AG04449 (cell line): Measurements from ENCODE around the gene GUCY1A2.

Experiments used
- CTCF ChIA-PET: fragments of 350-600 bp; formaldehyde crosslinking; extraction: SDS; loops from one replicate; lab custom pipeline; 2021; ENCODE audit warnings: antibody characterized with exemption; lab: Yijun Ruan, JAX
- POLR2A ChIA-PET: fragments of 400-600, 350-600 bp; formaldehyde crosslinking; extraction: SDS; loops from one replicate; lab custom pipeline; 2020; ENCODE audit warnings: antibody characterized with exemption, inconsistent platforms; lab: Yijun Ruan, JAX
- DNase-seq: peaks from one replicate; pipeline ENCODE4 v3.0.0-alpha.2; 2010; ENCODE audit warnings: low read depth, low spot score
- H3K4me3 ChIP-seq: 2 replicates; pipeline ENCODE4 v1.5.1; 2011; ENCODE audit warnings: low read depth, mild to moderate bottlenecking, control low read depth, low read length
- TF ChIP-seq, protein P1 (sequence below): IDR thresholded peaks from one replicate; pipeline ENCODE4 v1.5.1; 2011; ENCODE audit warnings: mild to moderate bottlenecking, moderate library complexity, low read length, control low read depth, inconsistent platforms; ENCODE audit not compliant: insufficient read depth; ENCODE audit errors: missing control alignments

GUCY1A2 gene

DNA sequence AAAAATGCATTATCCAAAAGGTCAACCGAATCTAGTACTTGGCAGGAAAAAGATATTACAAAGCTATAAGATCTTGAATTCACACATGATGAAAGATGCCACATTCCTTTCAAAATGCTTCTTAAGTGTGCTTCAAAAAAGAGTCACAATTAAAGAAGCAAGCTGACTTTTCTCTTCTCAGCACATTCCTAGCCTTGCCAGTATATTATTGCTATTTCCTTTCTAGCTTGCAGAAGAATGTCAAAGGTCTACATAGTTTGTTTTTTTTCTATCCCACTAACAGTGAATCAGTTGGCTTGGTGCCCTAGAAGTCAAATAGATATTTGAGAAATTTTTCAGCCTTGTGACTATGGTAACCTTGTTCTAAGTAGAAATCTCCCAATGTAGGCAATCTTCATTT is 56.8 kb downstream of the GUCY1A2 start:
- H3K4me3 ChIP-seq = no peak overlapping the region
- ChIA-PET POLR2A (interaction anchor here (0.8 to 1.4 kb wide), 2 partner anchors 27 to 37 kb away, joined by 3 read pairs; no protein-coding TSS in a partner anchor), CTCF (no interaction called here)
- TF ChIP-seq, protein P1, sequence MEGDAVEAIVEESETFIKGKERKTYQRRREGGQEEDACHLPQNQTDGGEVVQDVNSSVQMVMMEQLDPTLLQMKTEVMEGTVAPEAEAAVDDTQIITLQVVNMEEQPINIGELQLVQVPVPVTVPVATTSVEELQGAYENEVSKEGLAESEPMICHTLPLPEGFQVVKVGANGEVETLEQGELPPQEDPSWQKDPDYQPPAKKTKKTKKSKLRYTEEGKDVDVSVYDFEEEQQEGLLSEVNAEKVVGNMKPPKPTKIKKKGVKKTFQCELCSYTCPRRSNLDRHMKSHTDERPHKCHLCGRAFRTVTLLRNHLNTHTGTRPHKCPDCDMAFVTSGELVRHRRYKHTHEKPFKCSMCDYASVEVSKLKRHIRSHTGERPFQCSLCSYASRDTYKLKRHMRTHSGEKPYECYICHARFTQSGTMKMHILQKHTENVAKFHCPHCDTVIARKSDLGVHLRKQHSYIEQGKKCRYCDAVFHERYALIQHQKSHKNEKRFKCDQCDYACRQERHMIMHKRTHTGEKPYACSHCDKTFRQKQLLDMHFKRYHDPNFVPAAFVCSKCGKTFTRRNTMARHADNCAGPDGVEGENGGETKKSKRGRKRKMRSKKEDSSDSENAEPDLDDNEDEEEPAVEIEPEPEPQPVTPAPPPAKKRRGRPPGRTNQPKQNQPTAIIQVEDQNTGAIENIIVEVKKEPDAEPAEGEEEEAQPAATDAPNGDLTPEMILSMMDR = no peak
- peak; percentile 96 for DNase-seq

DNA sequence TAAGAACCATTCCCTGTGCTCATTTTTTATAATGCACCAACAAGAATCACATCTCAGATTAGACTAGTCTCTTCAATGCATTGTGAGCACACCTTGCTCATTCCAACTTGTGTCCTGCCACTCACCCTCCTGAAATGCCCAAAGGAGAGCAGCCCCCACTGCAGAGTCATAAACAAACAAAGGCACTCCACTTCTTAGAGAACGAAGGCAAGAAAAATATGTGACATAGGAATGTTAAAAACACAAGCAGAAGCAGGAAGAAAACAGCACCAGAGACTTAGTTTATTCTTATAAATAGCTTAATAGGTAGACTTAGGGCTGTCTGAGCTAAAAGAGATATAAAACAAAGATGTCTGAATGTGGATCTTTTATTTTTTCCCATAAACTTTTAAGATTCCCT is 57.2 kb downstream of the GUCY1A2 start:
- DNase-seq = no peak
- POLR2A ChIA-PET = interaction anchor here (1.4 kb wide), 1 partner anchor 27 kb away, joined by 3 read pairs; no protein-coding TSS in a partner anchor
- TF ChIP-seq, protein P1 = no peak
- CTCF ChIA-PET = no interaction called here
- no peak overlapping the region for H3K4me3 ChIP-seq

DNA sequence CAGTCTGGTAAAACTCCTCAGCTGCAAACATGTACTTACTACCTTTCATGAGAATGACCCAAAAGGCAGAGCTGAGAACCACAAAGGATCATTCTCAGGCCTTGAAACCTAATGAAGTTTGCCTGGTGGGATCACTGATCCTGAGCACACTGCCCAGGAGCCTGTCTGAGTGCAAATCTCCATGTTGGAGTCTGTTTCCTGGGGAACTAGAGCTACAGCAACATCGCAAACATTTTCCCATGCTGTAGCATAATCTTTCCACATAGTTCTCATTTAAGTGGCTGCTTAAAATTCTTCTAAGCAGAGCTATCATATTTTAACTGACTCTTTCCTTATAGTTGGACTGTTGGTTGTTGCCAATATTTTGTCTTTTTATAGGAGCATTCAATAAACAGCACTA is 58.5 kb downstream of the GUCY1A2 start:
- ChIA-PET POLR2A (no interaction called here), CTCF (interaction anchor here (2.2 kb wide), 1 partner anchor 57 kb away, joined by 7 read pairs; no protein-coding TSS in a partner anchor)
- no peak overlapping the region for H3K4me3 ChIP-seq
- TF ChIP-seq, protein P1 = no peak
- DNase-seq = peak; percentile 64

DNA sequence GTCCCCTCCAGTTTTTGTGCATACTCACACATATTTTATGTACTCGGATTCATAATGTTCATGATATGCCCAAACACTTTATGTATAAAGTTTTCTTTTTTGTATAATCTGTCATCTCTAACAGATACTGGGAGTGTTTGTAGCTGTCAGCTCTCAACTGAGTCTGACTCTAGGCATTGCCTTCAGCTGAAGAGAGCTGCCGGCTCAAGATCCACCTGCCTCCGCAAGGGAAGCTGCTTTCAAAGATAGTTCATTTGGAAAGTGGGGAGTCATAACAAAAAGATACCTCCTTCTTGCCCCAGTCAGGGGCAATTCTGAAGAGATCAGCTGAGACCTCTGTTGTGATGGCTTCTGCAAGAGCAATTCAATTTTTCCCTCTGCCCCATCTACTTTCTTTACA is 58.9 kb downstream of the GUCY1A2 start:
- ChIA-PET CTCF (interaction anchor here (2.2 kb wide), 1 partner anchor 57 kb away, joined by 7 read pairs; no protein-coding TSS in a partner anchor), POLR2A (no interaction called here)
- DNase-seq = no peak
- H3K4me3 ChIP-seq = no peak overlapping the region
- TF ChIP-seq, protein P1 = no peak

DNA sequence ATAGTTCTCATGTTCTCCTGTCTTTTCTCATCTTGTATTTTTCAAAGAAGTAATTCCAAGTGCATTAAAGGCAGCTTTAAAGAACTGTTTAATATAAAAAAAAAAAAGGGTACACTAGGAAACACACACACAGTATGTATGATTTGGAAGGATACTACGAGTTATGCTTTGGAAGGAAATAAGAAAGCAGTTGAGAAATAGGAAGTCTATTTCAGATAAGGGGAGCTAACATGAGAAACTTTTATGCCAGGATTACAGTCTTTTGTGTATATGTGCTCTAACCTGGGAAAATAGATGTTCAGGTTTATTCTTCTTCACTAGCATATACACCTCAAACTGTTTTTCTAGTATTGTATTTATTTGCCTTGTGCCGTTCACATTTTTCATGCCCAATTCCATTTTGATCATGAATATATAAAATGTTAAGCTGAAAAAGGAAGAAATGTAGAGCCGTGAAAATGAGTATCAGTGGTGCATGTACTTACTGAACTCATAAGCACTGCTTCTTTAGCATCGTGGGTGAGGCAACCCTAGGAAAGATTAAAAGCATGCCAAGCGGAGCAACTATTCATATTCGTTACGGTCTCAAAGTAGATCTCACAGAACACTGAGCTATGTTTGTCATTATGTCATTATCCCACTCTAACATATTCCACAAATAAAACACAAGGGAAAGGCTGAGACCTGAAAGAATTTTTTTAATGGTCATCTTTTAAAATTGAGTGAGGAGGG is 59.6 kb downstream of the GUCY1A2 start:
- ChIA-PET POLR2A (no interaction called here), CTCF (interaction anchor here (2.2 kb wide), 1 partner anchor 58 kb away, joined by 7 read pairs; no protein-coding TSS in a partner anchor)
- TF ChIP-seq, protein P1 = no peak

DNA sequence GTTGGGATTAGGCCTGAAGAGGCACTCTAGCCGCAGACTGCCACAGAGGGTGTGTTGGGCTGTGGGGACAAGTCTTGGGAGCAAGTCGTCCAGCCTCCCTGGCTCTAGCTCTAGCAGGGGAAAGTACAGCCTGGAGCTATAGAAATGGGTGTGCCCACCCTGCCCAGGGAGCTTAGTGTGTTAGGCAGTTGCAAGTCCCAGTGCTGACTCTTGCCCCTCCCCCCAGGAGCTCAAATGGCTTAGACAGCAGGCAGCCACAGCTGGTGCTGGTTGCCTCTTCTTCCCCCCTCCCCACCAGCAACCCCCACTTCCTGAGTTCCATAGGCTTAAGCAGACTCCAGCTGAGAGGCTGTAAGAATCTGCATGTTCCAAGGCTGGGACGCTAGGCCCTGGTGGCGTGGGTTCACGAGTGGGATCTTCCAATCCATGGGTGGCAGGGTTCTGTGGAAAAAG is 61.2 kb downstream of the GUCY1A2 start:
- no peak for DNase-seq
- POLR2A ChIA-PET = no interaction called here
- TF ChIP-seq, protein P1 = no peak
- CTCF ChIA-PET = interaction anchor here (0.5 kb wide), 1 partner anchor 32 kb away, joined by 3 read pairs; no protein-coding TSS in a partner anchor
- no peak overlapping the region for H3K4me3 ChIP-seq

More for the DNA sequence above, 59.6 kb downstream of the GUCY1A2 start:
- no peak overlapping the region for H3K4me3 ChIP-seq
- DNase-seq = no peak
